HCT116 (cell line): ENCODE measurements around the gene AP4S1.

ENCODE experiments used
- EZH2 ChIP-seq: fragments of 200-600 bp; sonication (generic); IDR thresholded peaks from 2 replicates; pipeline ENCODE4 v1.6.1; 2017; ENCODE audit warnings: antibody characterized with exemption, mixed run types
- EZH2phosphoT487 ChIP-seq: fragments of 200-600 bp; IDR thresholded peaks from 2 replicates; pipeline ENCODE4 v1.6.1; 2018; ENCODE audit warnings: antibody characterized with exemption, borderline replicate concordance
- JUND ChIP-seq: IDR thresholded peaks from 2 replicates; pipeline ENCODE4 v1.6.1; 2012
- SP1 ChIP-seq: IDR thresholded peaks from 2 replicates; pipeline ENCODE4 v1.6.1; 2012; ENCODE audit warnings: low read depth
- SRF ChIP-seq: IDR thresholded peaks from 2 replicates; pipeline ENCODE4 v1.6.1; 2012; ENCODE audit warnings: low read depth
- TF ChIP-seq, protein P1 (sequence below), 3 experiments: fragments of 200-600 bp in 1 of 3; sonication (generic) in 1 of 3; IDR thresholded peaks in 2 of 3; conservative IDR thresholded peaks in 1 of 3; 2 replicates each; pipeline ENCODE4 v1.5.1; 2012 to 2017; ENCODE audit warnings: low read depth in 2 of 3, low read length in 2 of 3, antibody characterized with exemption in 1 of 3, borderline replicate concordance in 1 of 3, control low read depth in 1 of 3, mild to moderate bottlenecking in 1 of 3, mixed read lengths in 1 of 3, mixed run types in 1 of 3, moderate library complexity in 1 of 3; ENCODE audit not compliant: insufficient read depth in 1 of 3

DNA sequence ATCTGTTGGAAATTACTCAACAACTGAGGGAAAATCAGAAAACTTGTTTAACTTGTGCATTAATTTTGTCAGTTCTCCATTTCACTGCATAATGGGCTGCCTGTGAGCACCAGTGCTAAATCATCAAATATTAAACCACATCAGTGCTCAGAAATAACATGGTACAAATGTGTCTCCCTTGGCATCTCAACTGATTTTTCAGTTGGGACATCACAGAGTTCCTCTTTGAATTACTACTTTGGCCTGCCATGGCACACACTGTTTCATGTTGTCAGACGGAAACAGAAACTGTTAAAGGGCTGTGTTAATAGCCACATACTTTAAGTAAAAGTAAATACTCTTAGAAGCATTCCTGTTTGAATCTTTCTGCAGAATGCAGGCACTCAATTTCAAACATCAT is 42.8 kb downstream of the AP4S1 start:
- TF ChIP-seq SP1: no peak
- TF ChIP-seq, protein P1, sequence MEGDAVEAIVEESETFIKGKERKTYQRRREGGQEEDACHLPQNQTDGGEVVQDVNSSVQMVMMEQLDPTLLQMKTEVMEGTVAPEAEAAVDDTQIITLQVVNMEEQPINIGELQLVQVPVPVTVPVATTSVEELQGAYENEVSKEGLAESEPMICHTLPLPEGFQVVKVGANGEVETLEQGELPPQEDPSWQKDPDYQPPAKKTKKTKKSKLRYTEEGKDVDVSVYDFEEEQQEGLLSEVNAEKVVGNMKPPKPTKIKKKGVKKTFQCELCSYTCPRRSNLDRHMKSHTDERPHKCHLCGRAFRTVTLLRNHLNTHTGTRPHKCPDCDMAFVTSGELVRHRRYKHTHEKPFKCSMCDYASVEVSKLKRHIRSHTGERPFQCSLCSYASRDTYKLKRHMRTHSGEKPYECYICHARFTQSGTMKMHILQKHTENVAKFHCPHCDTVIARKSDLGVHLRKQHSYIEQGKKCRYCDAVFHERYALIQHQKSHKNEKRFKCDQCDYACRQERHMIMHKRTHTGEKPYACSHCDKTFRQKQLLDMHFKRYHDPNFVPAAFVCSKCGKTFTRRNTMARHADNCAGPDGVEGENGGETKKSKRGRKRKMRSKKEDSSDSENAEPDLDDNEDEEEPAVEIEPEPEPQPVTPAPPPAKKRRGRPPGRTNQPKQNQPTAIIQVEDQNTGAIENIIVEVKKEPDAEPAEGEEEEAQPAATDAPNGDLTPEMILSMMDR (IDR thresholded peaks at IDR 0.05 in 2 of 3, conservative IDR thresholded peaks at IDR 0.05 in 1 of 3; ENCODE audit: borderline replicate concordance in 1 of 3, insufficient read depth in 1 of 3, low read depth in 2 of 3, low read length in 2 of 3): no peak
- no peak for TF ChIP-seq EZH2phosphoT487
- TF ChIP-seq JUND: no peak
- TF ChIP-seq SRF: no peak
- TF ChIP-seq EZH2: no peak
